ENCODE measurements around the gene ANGPTL3.

The ANGPTL3 gene

DNA sequence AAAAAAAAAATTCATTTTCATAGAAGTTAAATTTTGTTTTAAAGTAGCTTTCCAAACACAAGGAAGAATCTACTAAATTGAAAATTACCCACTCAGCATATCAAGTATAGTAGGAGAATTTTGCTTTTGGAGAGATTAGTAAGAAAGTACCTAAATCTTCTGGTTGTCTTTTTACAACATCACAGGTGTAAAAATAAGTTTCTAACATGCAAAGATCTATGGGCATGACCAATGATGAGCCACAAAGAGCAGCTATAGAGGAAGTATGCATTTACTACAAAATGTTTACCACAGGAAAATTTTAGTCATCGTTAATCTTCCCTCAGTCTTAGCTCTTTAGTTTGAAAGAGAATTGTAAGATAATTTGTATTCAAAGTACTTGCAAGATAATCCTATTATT, 28.1 kb downstream of the ANGPTL3 start:
- no peak for TF ChIP-seq TAF1 (IDR thresholded peaks at IDR 0.05; ENCODE audit: borderline replicate concordance, insufficient read depth, low read length)
- TF ChIP-seq FOXP2 (optimal IDR thresholded peaks at IDR 0.05; ENCODE audit: borderline replicate concordance, extremely low read depth, extremely low read length, insufficient read depth): no peak
- no peak for TF ChIP-seq POLR2AphosphoS5 (IDR thresholded peaks at IDR 0.05; ENCODE audit: low read depth, low read length)

DNA sequence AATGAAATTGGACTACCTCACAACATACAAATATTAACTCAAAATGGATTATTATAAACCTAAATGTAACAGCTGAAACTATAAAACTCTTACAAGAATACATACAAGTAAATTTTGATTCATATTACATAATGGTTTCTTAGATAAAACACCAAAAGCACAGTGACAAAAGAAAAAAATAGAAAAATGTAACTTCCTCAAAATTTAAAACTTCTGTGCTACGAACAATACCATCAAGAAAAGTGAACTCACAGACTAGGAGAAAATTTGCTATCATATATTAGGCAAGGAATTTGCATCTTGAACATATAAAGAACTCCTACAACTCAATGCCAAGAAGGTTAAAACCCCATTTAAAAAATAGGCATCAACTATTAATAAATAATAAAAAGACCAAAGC, 31.2 kb downstream of the ANGPTL3 start:
- TF ChIP-seq FOXP2 (optimal IDR thresholded peaks at IDR 0.05; ENCODE audit: borderline replicate concordance, extremely low read depth, extremely low read length, insufficient read depth) (no peak), POLR2AphosphoS5 (IDR thresholded peaks at IDR 0.05; ENCODE audit: low read depth, low read length) (no peak), TAF1 (IDR thresholded peaks at IDR 0.05; ENCODE audit: borderline replicate concordance, insufficient read depth, low read length) (no peak), SIN3A (IDR thresholded peaks at IDR 0.05; ENCODE audit: borderline replicate concordance, insufficient read depth, low read length) (no peak)
- TF ChIP-seq, protein P1, sequence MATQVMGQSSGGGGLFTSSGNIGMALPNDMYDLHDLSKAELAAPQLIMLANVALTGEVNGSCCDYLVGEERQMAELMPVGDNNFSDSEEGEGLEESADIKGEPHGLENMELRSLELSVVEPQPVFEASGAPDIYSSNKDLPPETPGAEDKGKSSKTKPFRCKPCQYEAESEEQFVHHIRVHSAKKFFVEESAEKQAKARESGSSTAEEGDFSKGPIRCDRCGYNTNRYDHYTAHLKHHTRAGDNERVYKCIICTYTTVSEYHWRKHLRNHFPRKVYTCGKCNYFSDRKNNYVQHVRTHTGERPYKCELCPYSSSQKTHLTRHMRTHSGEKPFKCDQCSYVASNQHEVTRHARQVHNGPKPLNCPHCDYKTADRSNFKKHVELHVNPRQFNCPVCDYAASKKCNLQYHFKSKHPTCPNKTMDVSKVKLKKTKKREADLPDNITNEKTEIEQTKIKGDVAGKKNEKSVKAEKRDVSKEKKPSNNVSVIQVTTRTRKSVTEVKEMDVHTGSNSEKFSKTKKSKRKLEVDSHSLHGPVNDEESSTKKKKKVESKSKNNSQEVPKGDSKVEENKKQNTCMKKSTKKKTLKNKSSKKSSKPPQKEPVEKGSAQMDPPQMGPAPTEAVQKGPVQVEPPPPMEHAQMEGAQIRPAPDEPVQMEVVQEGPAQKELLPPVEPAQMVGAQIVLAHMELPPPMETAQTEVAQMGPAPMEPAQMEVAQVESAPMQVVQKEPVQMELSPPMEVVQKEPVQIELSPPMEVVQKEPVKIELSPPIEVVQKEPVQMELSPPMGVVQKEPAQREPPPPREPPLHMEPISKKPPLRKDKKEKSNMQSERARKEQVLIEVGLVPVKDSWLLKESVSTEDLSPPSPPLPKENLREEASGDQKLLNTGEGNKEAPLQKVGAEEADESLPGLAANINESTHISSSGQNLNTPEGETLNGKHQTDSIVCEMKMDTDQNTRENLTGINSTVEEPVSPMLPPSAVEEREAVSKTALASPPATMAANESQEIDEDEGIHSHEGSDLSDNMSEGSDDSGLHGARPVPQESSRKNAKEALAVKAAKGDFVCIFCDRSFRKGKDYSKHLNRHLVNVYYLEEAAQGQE (IDR thresholded peaks at IDR 0.05; ENCODE audit: insufficient read depth in 1 of 2, low read depth in 2 of 2, low read length in 2 of 2): no peak

DNA sequence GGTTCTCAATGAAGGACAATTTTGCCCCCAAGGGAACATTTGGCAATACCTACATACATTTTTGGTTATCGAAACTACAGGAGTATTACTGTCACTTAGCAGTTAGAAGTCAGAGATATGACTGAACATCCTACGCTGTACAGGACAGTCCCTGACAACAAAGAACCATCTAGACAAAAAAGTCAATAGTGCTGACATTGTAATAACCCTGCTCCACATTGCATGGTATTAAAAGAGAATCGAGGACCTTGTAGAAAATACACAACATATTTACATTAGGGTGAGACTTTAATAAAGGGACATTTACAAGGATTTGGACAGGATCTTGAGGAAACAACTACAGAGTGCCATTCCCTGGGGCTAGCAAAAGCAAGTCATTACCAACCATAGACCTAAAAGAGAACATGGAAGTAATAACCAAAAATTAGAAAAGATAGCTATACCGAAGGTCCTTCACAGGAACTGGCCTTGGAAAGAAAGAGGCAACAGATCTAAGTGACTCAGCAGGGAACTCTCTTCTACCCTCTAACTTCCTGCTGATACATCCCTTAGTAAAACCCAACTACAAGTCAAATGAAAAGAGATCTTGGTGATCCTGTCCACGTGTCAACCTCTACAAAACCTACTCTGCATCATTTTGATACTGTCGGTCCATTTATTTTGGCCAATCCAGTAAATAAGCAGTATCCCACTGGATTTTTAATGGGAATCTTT, 40.2 kb downstream of the ANGPTL3 start:
- TF ChIP-seq POLR2AphosphoS5 (IDR thresholded peaks at IDR 0.05; ENCODE audit: low read depth, low read length): no peak
- TF ChIP-seq SIN3A (IDR thresholded peaks at IDR 0.05; ENCODE audit: borderline replicate concordance, insufficient read depth, low read length): no peak
- TF ChIP-seq FOXP2 (optimal IDR thresholded peaks at IDR 0.05; ENCODE audit: borderline replicate concordance, extremely low read depth, extremely low read length, insufficient read depth): no peak
- no peak for TF ChIP-seq TAF1 (IDR thresholded peaks at IDR 0.05; ENCODE audit: borderline replicate concordance, insufficient read depth, low read length)
- TF ChIP-seq, protein P1 (IDR thresholded peaks at IDR 0.05; ENCODE audit: insufficient read depth in 1 of 2, low read depth in 2 of 2, low read length in 2 of 2): no peak

DNA sequence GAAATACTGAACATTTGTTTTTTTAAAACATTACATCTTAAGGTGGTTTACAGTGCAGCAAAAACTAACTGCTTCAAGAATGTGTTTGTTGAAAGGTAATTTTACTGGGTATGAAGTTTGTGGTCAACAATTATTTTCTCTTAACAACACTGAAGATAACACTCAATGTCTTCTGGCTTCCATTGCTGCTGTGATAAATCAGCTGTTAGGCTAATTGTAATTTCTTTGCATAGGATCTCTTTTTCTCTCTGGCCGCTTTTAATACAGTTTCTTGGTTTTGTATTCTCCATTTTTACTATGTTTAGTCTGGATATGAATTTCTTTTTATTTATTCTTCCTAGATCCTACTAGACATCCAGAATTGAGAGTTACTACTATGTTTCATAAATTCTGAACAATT, 46.0 kb downstream of the ANGPTL3 start:
- TF ChIP-seq SIN3A (IDR thresholded peaks at IDR 0.05; ENCODE audit: borderline replicate concordance, insufficient read depth, low read length) (no peak), FOXP2 (optimal IDR thresholded peaks at IDR 0.05; ENCODE audit: borderline replicate concordance, extremely low read depth, extremely low read length, insufficient read depth) (no peak), TAF1 (IDR thresholded peaks at IDR 0.05; ENCODE audit: borderline replicate concordance, insufficient read depth, low read length) (no peak), POLR2AphosphoS5 (IDR thresholded peaks at IDR 0.05; ENCODE audit: low read depth, low read length) (no peak)
- TF ChIP-seq, protein P1 (IDR thresholded peaks at IDR 0.05; ENCODE audit: insufficient read depth in 1 of 2, low read depth in 2 of 2, low read length in 2 of 2): no peak

DNA sequence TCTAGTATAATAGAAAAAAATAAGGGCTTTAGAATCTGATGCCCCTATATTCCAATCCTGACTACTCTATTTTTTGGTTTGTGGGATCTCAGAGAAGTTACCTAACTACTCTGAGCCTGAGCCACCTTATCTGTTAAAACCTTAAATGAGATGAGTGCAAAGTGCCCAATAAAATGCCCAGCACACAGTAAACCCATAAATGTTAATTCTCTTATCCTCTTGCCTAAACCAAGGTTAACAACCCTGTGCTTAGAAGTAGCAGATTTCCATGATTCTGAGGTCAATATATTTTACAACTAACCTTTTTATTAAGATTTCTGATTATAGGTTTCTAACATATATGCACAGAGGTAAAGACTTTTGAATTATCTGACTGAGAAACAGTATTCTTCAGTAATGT, 55.1 kb downstream of the ANGPTL3 start:
- TF ChIP-seq SIN3A (IDR thresholded peaks at IDR 0.05; ENCODE audit: borderline replicate concordance, insufficient read depth, low read length) (no peak), FOXP2 (optimal IDR thresholded peaks at IDR 0.05; ENCODE audit: borderline replicate concordance, extremely low read depth, extremely low read length, insufficient read depth) (no peak), POLR2AphosphoS5 (IDR thresholded peaks at IDR 0.05; ENCODE audit: low read depth, low read length) (no peak), TAF1 (IDR thresholded peaks at IDR 0.05; ENCODE audit: borderline replicate concordance, insufficient read depth, low read length) (no peak)
- TF ChIP-seq, protein P1 (IDR thresholded peaks at IDR 0.05; ENCODE audit: insufficient read depth in 1 of 2, low read depth in 2 of 2, low read length in 2 of 2): no peak
